Iris pigment epithelial cell (primary cell): ENCODE data around the gene RAB3B.
A peak's percentile ranks its signal among the peaks of the same experiment; 100 is the strongest.
"Not testable (repeated sequence)": the region's sequence is repeated elsewhere in the genome, so short reads cannot be mapped to it uniquely, and the experiment has no call there.

Experiments used
- DNase-seq: peaks from one replicate; pipeline ENCODE4 v3.0.0-alpha.2; 2011; ENCODE audit warnings: low read depth

RAB3B gene

GRCh38 chr1:51919684-51920083, 70.8 kb downstream of the RAB3B start:
- no peak for DNase-seq

GRCh38 chr1:51916587-51917405, 73.7 kb downstream of the RAB3B start:
- DNase-seq: peak; percentile 43

GRCh38 chr1:51915951-51916350, 74.5 kb downstream of the RAB3B start:
- DNase-seq: no peak

DNA sequence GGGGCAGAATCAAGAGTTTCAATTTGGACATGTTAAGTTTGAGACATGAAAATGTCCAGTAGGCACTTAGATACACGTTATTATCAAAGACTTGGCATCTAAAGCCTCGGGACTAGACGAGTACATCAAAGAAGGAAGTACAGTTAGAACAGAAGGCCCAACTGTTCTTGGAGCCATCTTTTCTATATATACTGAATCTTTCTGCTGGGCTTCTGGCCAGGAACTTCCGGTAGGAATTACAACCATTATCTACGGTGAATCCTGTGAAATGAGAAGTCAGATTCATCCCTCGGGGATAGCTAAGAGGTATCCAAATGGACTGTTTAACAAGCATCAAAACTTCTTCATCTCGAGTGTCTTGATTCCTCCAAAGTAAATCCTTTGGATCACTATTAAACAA, 77.6 kb downstream of the RAB3B start:
- no peak for DNase-seq

DNA sequence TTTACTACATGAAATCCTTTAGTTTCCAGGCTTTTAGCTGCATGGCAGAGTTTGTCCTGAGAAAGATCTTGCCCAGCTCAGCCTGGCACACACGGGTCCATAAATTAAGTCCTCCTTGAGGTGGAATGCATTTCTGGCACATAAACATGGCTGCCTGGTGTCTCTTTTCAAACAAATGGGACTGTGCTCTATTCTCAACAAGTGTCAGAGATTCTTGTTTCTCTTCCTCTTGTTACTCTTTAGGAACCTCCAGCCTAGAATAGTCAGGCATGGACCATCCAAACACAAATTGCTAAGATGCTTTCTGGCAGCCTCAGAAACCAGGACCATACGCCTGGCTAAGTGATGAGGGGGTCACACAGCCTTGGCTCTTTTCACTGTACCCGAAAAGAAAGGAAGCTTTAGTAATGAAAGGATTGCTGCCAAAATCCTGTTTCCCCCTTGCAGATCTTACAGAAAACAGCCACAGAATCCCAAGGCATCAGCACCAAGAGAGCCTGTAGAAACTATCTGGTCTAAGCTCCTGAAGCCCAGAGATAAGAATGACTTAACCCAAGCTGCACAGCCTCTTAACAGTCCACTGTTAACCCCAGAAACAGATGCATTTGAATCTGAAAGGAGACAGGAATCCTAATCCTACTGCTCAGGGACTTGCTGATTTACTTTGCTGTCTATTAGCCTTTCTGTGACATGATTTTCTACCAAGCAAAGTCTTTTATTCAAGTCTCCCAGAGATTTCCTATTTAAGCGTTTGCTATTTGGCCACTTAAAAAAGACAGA, 80.1 kb downstream of the RAB3B start:
- no peak for DNase-seq

- DNase-seq: no peak
These were observed 82.0 kb downstream of the RAB3B start for GRCh38 chr1:51908499-51908898.

GRCh38 chr1:51907079-51907702, 83.3 kb downstream of the RAB3B start:
- no peak for DNase-seq

- peak; percentile 47 for DNase-seq
These were observed 84.0 kb downstream of the RAB3B start for GRCh38 chr1:51906306-51907078.

DNA sequence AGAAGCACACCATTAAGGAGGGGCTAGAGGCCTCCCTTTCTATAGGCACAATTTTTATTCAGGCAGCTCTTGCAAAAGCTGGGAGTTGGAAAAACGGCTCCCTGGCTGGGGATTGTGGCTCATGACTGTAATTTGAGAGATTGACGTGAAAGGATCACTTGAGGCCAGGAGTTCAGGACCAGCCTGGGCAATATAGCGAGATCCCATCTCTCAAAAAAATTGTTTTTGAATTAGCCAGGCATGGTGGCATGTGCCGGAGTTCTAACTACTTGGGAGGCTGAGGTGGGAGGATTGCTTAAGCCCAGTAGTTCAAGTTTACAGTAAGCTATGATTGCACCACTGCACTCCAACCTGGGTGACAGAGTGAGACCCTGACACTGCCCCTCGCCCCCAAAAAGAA, 88.0 kb downstream of the RAB3B start:
- DNase-seq: no peak

DNA sequence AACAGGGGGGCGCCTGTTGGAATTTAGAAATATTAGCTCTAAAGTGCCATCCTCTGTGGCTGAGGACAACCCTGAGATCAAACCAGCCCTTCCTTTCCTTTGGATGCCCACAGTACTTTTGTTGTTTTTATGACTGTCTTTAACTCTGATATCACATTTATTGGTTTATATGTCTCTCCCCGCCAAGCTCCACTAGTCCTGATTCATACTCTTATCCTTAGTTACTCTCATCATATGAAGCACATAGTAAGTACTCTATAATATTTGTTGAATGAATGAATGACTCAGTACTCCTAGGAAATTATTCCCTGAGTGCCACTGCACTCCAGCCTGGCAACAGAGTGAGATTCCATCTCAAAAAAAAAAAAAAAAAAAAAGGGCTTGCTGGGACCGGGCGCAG, 89.3 kb downstream of the RAB3B start:
- DNase-seq: no peak

- DNase-seq: no peak
These were observed 91.5 kb downstream of the RAB3B start for GRCh38 chr1:51899022-51899421.

DNA sequence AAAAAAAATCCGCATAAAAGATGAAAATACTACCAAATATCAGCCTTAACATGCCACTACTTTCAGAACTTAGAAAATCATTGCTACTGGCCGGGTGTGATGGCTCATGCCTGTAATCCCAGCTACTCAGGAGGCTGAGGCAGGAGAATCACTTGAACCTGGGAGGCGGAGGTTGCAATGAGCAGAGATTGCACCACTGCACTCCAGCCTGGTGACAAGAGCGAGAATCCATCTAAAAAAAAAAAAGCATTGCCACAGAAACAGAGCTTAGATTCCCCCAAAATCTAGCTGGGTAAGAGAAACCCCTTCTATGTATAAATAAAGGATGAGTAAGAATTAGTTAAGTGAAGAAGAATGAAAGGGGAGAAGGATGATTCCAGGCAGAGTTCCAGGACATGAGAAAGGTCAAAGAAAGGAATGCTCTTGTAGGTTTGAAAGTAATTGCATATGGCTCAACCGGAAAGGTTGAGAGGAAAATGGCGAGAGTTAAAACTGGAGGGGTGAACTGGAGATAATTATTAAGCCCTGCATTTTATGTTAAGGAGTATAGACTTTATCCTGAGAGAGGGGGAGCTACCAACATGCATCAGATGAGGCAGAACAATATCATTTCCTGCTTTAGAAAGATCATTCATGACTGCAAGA, 92.3 kb downstream of the RAB3B start:
- peak; percentile 93 for DNase-seq

- peak; percentile 90 for DNase-seq
These were observed 92.8 kb downstream of the RAB3B start for GRCh38 chr1:51897699-51898031.

- not testable (repeated sequence) for DNase-seq
These were observed 95.8 kb downstream of the RAB3B start for GRCh38 chr1:51894748-51895147.

DNA sequence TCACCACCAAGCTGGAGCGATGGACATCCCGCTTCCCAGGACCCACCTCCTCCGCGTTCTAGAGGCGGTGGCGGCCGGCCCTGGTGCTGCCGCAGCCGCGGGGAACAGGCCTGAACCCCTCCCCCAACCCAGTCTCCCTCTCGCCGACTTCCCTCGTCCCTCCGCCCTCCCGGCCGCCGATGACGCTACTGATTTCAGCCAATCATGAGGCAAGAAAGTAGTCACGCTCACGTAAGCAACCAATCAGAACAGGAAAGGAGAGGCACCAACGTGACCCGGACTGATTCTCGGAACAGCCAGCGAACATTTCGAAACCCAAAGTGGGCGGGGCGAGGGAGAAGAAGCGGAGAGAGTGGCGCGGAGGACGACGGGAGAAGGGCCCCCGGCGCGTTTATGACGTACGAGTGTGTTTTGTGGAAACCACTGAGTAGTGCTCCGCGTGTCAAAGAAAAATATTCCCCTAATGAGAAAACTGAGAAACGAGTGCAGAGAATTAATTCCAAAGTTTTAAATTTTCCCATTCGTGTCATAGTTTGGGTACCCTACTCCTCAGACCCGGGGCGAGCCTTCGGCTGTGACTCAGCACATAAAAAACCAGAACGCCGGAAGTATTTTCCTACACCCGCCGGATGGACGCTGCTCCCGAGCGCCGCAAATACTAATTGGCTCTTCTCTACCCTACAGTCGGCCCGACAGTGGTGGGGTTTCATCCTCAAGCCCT, 111.7 kb downstream of the RAB3B start, which contains the start of gene NRDC:
NRDC (minus strand) TSS at position 112 of the 721 bp plus-strand sequence. CDS start 112 bp downstream, outside the sequence.
- DNase-seq: peak; percentile 100

GRCh38 chr1:51878308-51878615, 112.2 kb downstream of the RAB3B start:
- no peak for DNase-seq

- peak; percentile 46 for DNase-seq
These were observed 112.8 kb downstream of the RAB3B start for GRCh38 chr1:51877434-51878307.

DNA sequence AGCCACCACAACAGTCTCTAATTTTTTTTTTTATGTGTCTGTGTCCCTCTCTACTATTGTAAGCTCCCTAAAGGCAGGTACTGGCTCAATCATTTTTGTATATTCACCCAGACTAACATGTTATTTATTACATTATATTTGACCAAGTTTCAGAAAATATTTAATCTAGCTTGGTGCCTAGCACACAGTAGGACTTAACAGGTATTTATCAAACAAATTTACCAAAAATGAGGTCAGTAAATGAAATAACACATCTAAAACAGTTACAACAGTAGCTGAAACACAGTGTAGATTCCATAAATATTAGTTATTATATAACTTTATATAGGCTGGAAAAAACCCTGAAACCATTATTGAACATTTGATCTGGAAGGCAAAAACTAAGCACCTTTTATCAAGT, 114.7 kb downstream of the RAB3B start:
- no peak for DNase-seq

DNA sequence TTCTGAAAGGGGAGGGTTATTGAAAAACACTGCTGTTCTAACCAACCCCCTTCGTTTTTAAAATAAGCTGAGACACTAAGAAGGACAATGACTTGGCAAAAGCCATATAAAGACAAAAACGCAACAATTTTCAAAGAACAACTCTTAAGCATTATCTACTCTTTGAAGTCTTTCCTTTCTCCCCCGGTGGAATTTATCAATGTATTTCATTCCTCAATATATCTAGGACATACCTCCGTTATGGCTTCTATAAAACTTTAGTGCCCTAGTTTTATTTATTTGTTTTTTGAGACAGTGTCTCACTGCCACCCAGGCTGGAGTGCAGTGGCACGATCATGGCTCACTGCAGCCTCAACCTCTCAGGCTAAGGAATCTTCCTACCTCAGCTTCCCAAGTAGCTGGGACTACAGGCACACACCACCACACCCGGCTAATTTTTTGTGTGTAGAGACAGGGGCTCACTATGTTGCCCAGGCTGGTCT, 115.2 kb downstream of the RAB3B start:
- DNase-seq: no peak

DNA sequence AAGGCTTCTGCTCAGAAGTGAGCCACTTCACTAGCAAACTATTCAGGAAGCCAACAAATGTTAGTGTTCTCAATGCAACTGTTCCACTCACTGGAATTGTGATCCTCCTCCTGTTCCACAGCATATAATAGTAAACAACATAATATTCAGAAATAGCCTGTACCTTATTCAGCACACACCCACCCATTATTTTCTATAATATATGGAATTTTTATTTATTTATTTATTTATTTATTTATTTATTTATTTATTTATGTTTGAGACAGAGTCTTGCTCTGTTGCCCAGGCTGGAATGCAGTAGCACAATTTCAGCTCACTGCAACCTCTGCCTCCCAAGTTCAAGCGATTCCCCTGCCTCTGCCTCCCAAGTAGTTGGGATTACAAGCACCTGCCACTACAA, 117.2 kb downstream of the RAB3B start:
- DNase-seq: not testable (repeated sequence)
